ENCODE measurements around the gene NUP54.

GRCh38 chr4:76141241-76141640, 7.0 kb downstream of the NUP54 start:
- TF ChIP-seq CTCF (IDR thresholded peaks at IDR 0.05; ENCODE audit: low read length) (no peak), EZH2 (optimal IDR thresholded peaks at IDR 0.05; ENCODE audit: low read depth, low read length) (no peak), EZH2phosphoT487 (IDR thresholded peaks at IDR 0.05; ENCODE audit: low read length) (no peak)
